H1 (cell line): ENCODE results near the gene PTPN13. TPM values are rescaled to one million over a fixed set of nuclear protein-coding genes. Genes with fewer than 3 reads are reported as not detected.
A peak's percentile ranks its signal among the peaks of the same experiment; 100 is the strongest.

Experiments used
- CTCF ChIA-PET: fragments of 300-600 bp; sonication (Branson Sonifier 250); formaldehyde crosslinking; loops from one replicate; lab custom pipeline; 2021; ENCODE audit not compliant: partially characterized antibody; lab: Charles Lee
- POLR2A ChIA-PET: fragments of 300-600 bp; sonication (Branson Sonifier 250); formaldehyde crosslinking; loops from one replicate; lab custom pipeline; 2021; ENCODE audit warnings: inconsistent platforms; ENCODE audit not compliant: partially characterized antibody; lab: Charles Lee
- DNase-seq, 2 experiments: peaks; one replicate each; pipeline versions ENCODE4 v3.0.0 to v3.0.0-alpha.2; 2010 to 2022; ENCODE audit warnings: low spot score in 2 of 2, low read depth in 1 of 2, mixed read lengths in 1 of 2
- FAIRE-seq: peaks from 2 replicates; lab custom pipeline; 2011; peaks lifted over from hg19 to GRCh38; lab: Jason Lieb, UNC
- H2AFZ ChIP-seq: 2 replicates; pipeline ENCODE4 v1.8.1; 2012; ENCODE audit warnings: low read length, inconsistent platforms
- H2AK5ac ChIP-seq: 2 replicates; pipeline ENCODE4 v1.6.1; 2013; ENCODE audit warnings: low read depth, low read length
- H2BK120ac ChIP-seq: replicated peaks from 2 replicates; pipeline ENCODE3; 2013; ENCODE audit warnings: low read depth, low read length, inconsistent platforms
- H2BK12ac ChIP-seq: 2 replicates; pipeline ENCODE4 v1.6.1; 2013; ENCODE audit warnings: low read depth, low read length
- H2BK15ac ChIP-seq: 2 replicates; pipeline ENCODE4 v1.6.1; 2013; ENCODE audit warnings: low read length
- H2BK20ac ChIP-seq: 2 replicates; pipeline ENCODE4 v1.6.1; 2013; ENCODE audit warnings: low read length
- H2BK5ac ChIP-seq: 2 replicates; pipeline ENCODE4 v1.6.1; 2013; ENCODE audit warnings: low read depth, low read length
- H3K14ac ChIP-seq: 2 replicates; pipeline ENCODE4 v1.6.1; 2013; ENCODE audit warnings: inconsistent platforms; ENCODE audit not compliant: insufficient read length
- H3K18ac ChIP-seq: 2 replicates; pipeline ENCODE4 v1.6.1; 2013; ENCODE audit warnings: low read length; ENCODE audit errors: extremely low read depth
- H3K23ac ChIP-seq: 2 replicates; pipeline ENCODE4 v1.6.1; 2013; ENCODE audit warnings: inconsistent platforms; ENCODE audit not compliant: insufficient read length
- H3K23me2 ChIP-seq: 2 replicates; pipeline ENCODE4 v1.6.1; 2013; ENCODE audit warnings: low read depth, low read length
- H3K27ac ChIP-seq: 2 replicates; pipeline ENCODE4 v1.6.1; 2011; ENCODE audit warnings: low read depth, low read length, inconsistent platforms
- H3K27me3 ChIP-seq, 4 experiments: replicated peaks in 1 of 4; 1 replicate in 1 of 4; 2 replicates in 3 of 4; pipeline versions ENCODE4 v1.6.1 to v1.8.1; 2011 to 2013; ENCODE audit warnings: low read length in 3 of 4, mild to moderate bottlenecking in 3 of 4, inconsistent platforms in 2 of 4, mixed read lengths in 2 of 4, moderate library complexity in 1 of 4; ENCODE audit not compliant: control insufficient read depth in 3 of 4, insufficient read depth in 3 of 4; ENCODE audit errors: extremely low read depth in 1 of 4
- H3K36me3 ChIP-seq, 4 experiments: 2 replicates each; pipeline versions ENCODE4 v1.6.1 to v1.8.1; 2011 to 2013; ENCODE audit warnings: mild to moderate bottlenecking in 4 of 4, low read length in 3 of 4, moderate library complexity in 2 of 4, control low read depth in 1 of 4, inconsistent platforms in 1 of 4; ENCODE audit not compliant: insufficient read depth in 4 of 4, control insufficient read depth in 2 of 4
- H3K4ac ChIP-seq: replicated peaks from 2 replicates; pipeline ENCODE3; 2013; ENCODE audit warnings: low read length, low read depth, mixed read lengths, inconsistent platforms; ENCODE audit not compliant: insufficient read length
- H3K4me1 ChIP-seq, 4 experiments: replicated peaks in 1 of 4; 1 replicate in 1 of 4; 2 replicates in 3 of 4; pipeline versions ENCODE4 v1.6.1 to v1.8.1; 2011 to 2013; ENCODE audit warnings: low read length in 3 of 4, inconsistent platforms in 2 of 4, mixed read lengths in 1 of 4; ENCODE audit not compliant: insufficient read depth in 4 of 4, control insufficient read depth in 3 of 4
- H3K4me2 ChIP-seq, 2 experiments: 2 replicates each; pipeline versions ENCODE4 v1.6.1 to v1.8.1; 2011 to 2013; ENCODE audit warnings: low read depth in 2 of 2, low read length in 2 of 2, control low read depth in 1 of 2, inconsistent platforms in 1 of 2, mild to moderate bottlenecking in 1 of 2; ENCODE audit not compliant: insufficient read depth in 1 of 2
- H3K4me3 ChIP-seq, 4 experiments: fragments of 200-600, 300-600 bp in 1 of 4; sonication (generic), shearing (Covaris generic), sonication (Bioruptor Twin) in 1 of 4; 2 replicates each; pipeline versions ENCODE4 v1.5.1 to v1.8.1; 2011 to 2016; ENCODE audit warnings: low read length in 4 of 4, low read depth in 3 of 4, control low read depth in 2 of 4, inconsistent platforms in 2 of 4, mild to moderate bottlenecking in 2 of 4, mixed read lengths in 1 of 4, moderate library complexity in 1 of 4; ENCODE audit not compliant: insufficient read depth in 2 of 4; ENCODE audit errors: extremely low read depth in 1 of 4
- H3K56ac ChIP-seq: replicated peaks from 2 replicates; pipeline ENCODE3; 2013; ENCODE audit warnings: low read depth, mild to moderate bottlenecking, mixed read lengths, low read length, inconsistent platforms; ENCODE audit not compliant: insufficient read length
- H3K79me1 ChIP-seq: 2 replicates; pipeline ENCODE4 v1.6.1; 2013; ENCODE audit warnings: low read depth, low read length, control low read depth
- H3K79me2 ChIP-seq, 2 experiments: 2 replicates each; pipeline versions ENCODE4 v1.6.1 to v1.8.1; 2012 to 2013; ENCODE audit warnings: low read length in 2 of 2, mild to moderate bottlenecking in 2 of 2, inconsistent platforms in 1 of 2; ENCODE audit not compliant: insufficient read depth in 2 of 2, control insufficient read depth in 1 of 2
- H3K9ac ChIP-seq, 4 experiments: replicated peaks in 1 of 4; 1 replicate in 1 of 4; 2 replicates in 3 of 4; pipeline versions ENCODE4 v1.6.1 to v1.8.1; 2011 to 2013; ENCODE audit warnings: low read depth in 3 of 4, low read length in 3 of 4, control low read depth in 2 of 4, mild to moderate bottlenecking in 2 of 4, moderate library complexity in 2 of 4, inconsistent platforms in 1 of 4; ENCODE audit errors: extremely low read depth in 1 of 4
- H3K9me3 ChIP-seq, 2 experiments: 2 replicates each; pipeline versions ENCODE4 v1.6.1 to v1.8.1; 2012 to 2013; ENCODE audit warnings: mild to moderate bottlenecking in 2 of 2, moderate library complexity in 2 of 2, control low read depth in 1 of 2, inconsistent platforms in 1 of 2, low read depth in 1 of 2, low read length in 1 of 2, mixed read lengths in 1 of 2; ENCODE audit not compliant: insufficient read depth in 2 of 2
- H4K20me1 ChIP-seq, 2 experiments: replicated peaks in 1 of 2; 2 replicates each; pipeline versions ENCODE3 to v1.8.1; 2011 to 2013; ENCODE audit warnings: inconsistent platforms in 2 of 2, low read length in 2 of 2, mild to moderate bottlenecking in 1 of 2; ENCODE audit not compliant: insufficient read depth in 2 of 2, control insufficient read depth in 1 of 2
- H4K5ac ChIP-seq: 2 replicates; pipeline ENCODE4 v1.6.1; 2013; ENCODE audit warnings: low read length, low read depth, mixed read lengths, inconsistent platforms; ENCODE audit not compliant: insufficient read length
- H4K8ac ChIP-seq: 2 replicates; pipeline ENCODE4 v1.8.0; 2013; ENCODE audit warnings: mild to moderate bottlenecking, moderate library complexity, low read length, inconsistent platforms; ENCODE audit not compliant: insufficient read depth; ENCODE audit errors: extremely low read depth
- H4K91ac ChIP-seq: replicated peaks from 2 replicates; pipeline ENCODE3; 2013; ENCODE audit warnings: low read length, mixed read lengths, inconsistent platforms; ENCODE audit not compliant: insufficient read length
- ASH2L ChIP-seq: fragments of 200-600, 300-600 bp; sonication (generic); IDR thresholded peaks from one replicate; pipeline ENCODE4 v1.7.1; 2017; ENCODE audit warnings: low read length
- CHD1 ChIP-seq: IDR thresholded peaks from 2 replicates; pipeline ENCODE4 v1.6.1; 2012; ENCODE audit warnings: low read depth, low read length, improper control_type of control experiment
- GABPA ChIP-seq: IDR thresholded peaks from 2 replicates; pipeline ENCODE4 v1.6.1; 2011; ENCODE audit warnings: mild to moderate bottlenecking, low read length, moderate library complexity, borderline replicate concordance; ENCODE audit not compliant: insufficient read depth
- KDM4A ChIP-seq: IDR thresholded peaks from one replicate; pipeline ENCODE4 v1.7.1; 2012; ENCODE audit warnings: low read depth, mild to moderate bottlenecking, moderate library complexity, low read length, inconsistent platforms; ENCODE audit not compliant: severe bottlenecking
- PHF8 ChIP-seq: fragments of 200-600 bp; sonication (generic); conservative IDR thresholded peaks from 2 replicates; pipeline ENCODE4 v1.7.1; 2012; ENCODE audit warnings: low read depth, mild to moderate bottlenecking, inconsistent platforms, low read length, moderate library complexity
- RXRA ChIP-seq: IDR thresholded peaks from 2 replicates; pipeline ENCODE4 v1.6.1; 2011; ENCODE audit warnings: low read depth, mild to moderate bottlenecking, low read length, moderate library complexity; ENCODE audit not compliant: insufficient read depth
- SIRT6 ChIP-seq: IDR thresholded peaks from one replicate; pipeline ENCODE4 v1.7.1; 2012; ENCODE audit warnings: low read length, inconsistent platforms
- SP4 ChIP-seq: IDR thresholded peaks from 2 replicates; pipeline ENCODE4 v1.6.1; 2012; ENCODE audit warnings: low read length, inconsistent platforms
- SUZ12 ChIP-seq: fragments of 200-600 bp; sonication (generic); IDR thresholded peaks from 2 replicates; pipeline ENCODE4 v1.6.1; 2012; ENCODE audit warnings: mild to moderate bottlenecking, inconsistent platforms, low read length, moderate library complexity, mixed read lengths
- TAF1 ChIP-seq: IDR thresholded peaks from 2 replicates; pipeline ENCODE4 v1.6.1; 2011; ENCODE audit warnings: mild to moderate bottlenecking, low read depth, low read length
- TEAD4 ChIP-seq: IDR thresholded peaks from 2 replicates; pipeline ENCODE4 v1.6.1; 2012; ENCODE audit warnings: low read depth, low read length, inconsistent platforms, mixed read lengths
- WGBS, 2 experiments: shearing (Covaris generic) in 1 of 2; methylation state at CpG; one replicate each; pipeline versions ENCODE4 v1.1.6 to v1.1.7; 2013 to 2015; ENCODE audit warnings: low lambda C conversion rate in 2 of 2, mixed read lengths in 2 of 2, inconsistent platforms in 1 of 2, low coverage in 1 of 2, missing lambda C conversion rate in 1 of 2; ENCODE audit not compliant: insufficient replicate concordance in 2 of 2, insufficient coverage in 1 of 2, insufficient read length in 1 of 2; ENCODE audit errors: extremely low coverage in 1 of 2, missing lambda C conversion rate in 1 of 2; 5-methylcytosine and 5-hydroxymethylcytosine counted together
- polyA plus RNA-seq, 7 experiments: library from polyadenylated mRNA; depleted of rRNA in 3 of 7; stranded (reverse) in 5 of 7; unstranded in 2 of 7; fragments of >200 nt in 5 of 7; fragments of 200-250 nt in 2 of 7; gene quantifications; 1 replicate in 5 of 7; 2 replicates in 1 of 7; 4 replicates in 1 of 7; pipeline versions ENCODE4 v1.2.1 to v1.2.3, GENCODE V29; 2011 to 2013; ENCODE audit warnings: missing spikeins in 2 of 7, mixed read lengths in 2 of 7
- total RNA-seq: library from RNA; stranded (reverse); fragmentation: NEBNext Ultra II Directional; extraction: Animal tissue kit (Norgen Biotek cat#: 25700); gene quantifications from 2 replicates; pipeline ENCODE4 v1.2.1, GENCODE V29; 2021

PTPN13 gene
- total and polyA plus RNA-seq, 2 of the 8 experiments (the other 6 are each of a cell fraction or from before 2014, with no cell fraction given), result 12.7 to 57.9 TPM

GRCh38 chr4:86595426-86595805 lies 1.3 kb downstream of the PTPN13 start:
- H2AK5ac ChIP-seq, result no peak overlapping the region
- TF ChIP-seq TAF1 (no peak), TEAD4 (no peak), SIRT6 (no peak), ASH2L (no peak), KDM4A (no peak), CHD1 (no peak), RXRA (no peak), SP4 (no peak), PHF8 (no peak), GABPA (no peak), SUZ12 (no peak)

More at GRCh38 chr4:86595426-86595805, 1.3 kb downstream of the PTPN13 start:
- peaks cover 3 to 9% (median 5%) of the 10 kb centered on the region in 4 experiments; a peak in 4 of 7 replicates for H3K4me1 ChIP-seq
- no peak overlapping the region for H2BK5ac ChIP-seq
- H2BK20ac ChIP-seq, result no peak overlapping the region
- ChIA-PET POLR2A (interaction anchor here (0.9 to 2.6 kb wide), 7 partner anchors 9 to 113 kb away, joined by 3 to 10 read pairs (median 3); no protein-coding TSS in a partner anchor), CTCF (interaction anchor here (0.6 to 3.1 kb wide), 5 partner anchors 9 to 226 kb away, joined by 3 to 19 read pairs (median 3); no protein-coding TSS in a partner anchor)
- no peaks in the 10 kb centered on the region for H3K9me3 ChIP-seq
- 5% methylated on average over 9 of the region's 9 CpGs; no CpG with 5 or more reads in 1 of the 2 experiments for WGBS, 2 experiments
- H3K79me2 ChIP-seq, result peaks cover 3 to 54% of the 10 kb centered on the region in 2 experiments; a peak in 3 of 4 replicates
- no peak overlapping the region for H2BK120ac ChIP-seq
- no peak overlapping the region for H3K27ac ChIP-seq
- H2AFZ ChIP-seq, result no peak overlapping the region
- no peak for FAIRE-seq
- H3K4me2 ChIP-seq, result peak overlapping the region; percentile 57 to 70
- no peak overlapping the region for H3K4ac ChIP-seq
- no peak for DNase-seq
- no peak overlapping the region for H4K5ac ChIP-seq
- H3K27me3 ChIP-seq, result no peaks in the 10 kb centered on the region
- no peak overlapping the region; the same call in 1 of the 2 replicates for H3K18ac ChIP-seq
- H3K14ac ChIP-seq, result no peak overlapping the region
- no peak overlapping the region for H3K23ac ChIP-seq
- H3K4me3 ChIP-seq, result peak overlapping the region; percentile 87 to 99 (median 96)
- H3K79me1 ChIP-seq, result no peaks in the 10 kb centered on the region
- no peak overlapping the region for H3K56ac ChIP-seq
- H2BK15ac ChIP-seq, result no peak overlapping the region
- peaks cover 8% of the 10 kb centered on the region for H3K23me2 ChIP-seq
- no peak overlapping the region for H4K8ac ChIP-seq
- peak overlapping the region; percentile 57 to 87 (median 84); a peak in 5 of 7 replicates for H3K9ac ChIP-seq
- no peak overlapping the region for H2BK12ac ChIP-seq
- peaks cover 2 to 3% of the 10 kb centered on the region in 2 experiments for H4K20me1 ChIP-seq
- H4K91ac ChIP-seq, result no peak overlapping the region
- no peaks in the 10 kb centered on the region for H3K36me3 ChIP-seq
